NCI-H460 (cell line): ENCODE results near the gene HOXB9. TPM values are rescaled to one million over a fixed set of nuclear protein-coding genes. Genes with fewer than 3 reads are reported as not detected.

ENCODE experiments used
- DNase-seq: peaks from one replicate; pipeline ENCODE4 v3.0.0-alpha.2; 2016; ENCODE audit warnings: low read depth; ENCODE audit errors: extremely low read depth
- total RNA-seq: library from RNA; depleted of rRNA; stranded (reverse); fragments of >200 nt; shearing (Covaris generic); gene quantifications from 2 replicates; pipeline ENCODE4 v1.2.3, GENCODE V29; 2014

The HOXB9 gene
- total RNA-seq, 1 experiment from 2014 or later = 24.7 TPM

- no peak for DNase-seq
Measured at GRCh38 chr17:48625495-48626244, 488 bp downstream of the HOXB9 start.

GRCh38 chr17:48624544-48625494, 1.3 kb downstream of the HOXB9 start:
- no peak for DNase-seq

GRCh38 chr17:48624118-48624517, 2.0 kb downstream of the HOXB9 start:
- no peak for DNase-seq

- no peak for DNase-seq
Measured at GRCh38 chr17:48623583-48623982, 2.6 kb downstream of the HOXB9 start.

GRCh38 chr17:48622857-48623256, 3.3 kb downstream of the HOXB9 start:
- no peak for DNase-seq

GRCh38 chr17:48621410-48622392, 4.5 kb downstream of the HOXB9 start:
- DNase-seq = no peak

- no peak for DNase-seq
Measured at GRCh38 chr17:48620461-48621139, 5.6 kb downstream of the HOXB9 start.

- DNase-seq = no peak
Measured at GRCh38 chr17:48619826-48620449, 6.2 kb downstream of the HOXB9 start.

GRCh38 chr17:48618256-48618896, 7.8 kb downstream of the HOXB9 start:
- DNase-seq = peak; percentile 79

- DNase-seq = no peak
Measured at GRCh38 chr17:48617471-48618255, 8.5 kb downstream of the HOXB9 start.

GRCh38 chr17:48616717-48617470, 9.3 kb downstream of the HOXB9 start:
- DNase-seq = no peak

GRCh38 chr17:48615963-48616716, 10.0 kb downstream of the HOXB9 start:
- DNase-seq = no peak

- DNase-seq = no peak
Measured at GRCh38 chr17:48615047-48615962, 10.9 kb downstream of the HOXB9 start, which contains the start of gene HOXB8. HOXB8 (minus strand) TSS chr17:48615292; CDS start chr17:48614704, 588 bp downstream.

- DNase-seq = no peak
Measured at GRCh38 chr17:48613862-48614694, 12.1 kb downstream of the HOXB9 start.
